Ovary (tissue), 3 donors: ENCODE measurements around the gene VIM.

Experiments used
- CTCF ChIP-seq, 3 donors: fragments of 450-650 bp in 2 of 3; fragments of 200-600 bp in 1 of 3; IDR thresholded peaks; one replicate each; pipeline versions ENCODE4 v1.5.1 to v1.8.0; 2016 to 2022; ENCODE audit warnings: antibody characterized with exemption in 3 of 3, mild to moderate bottlenecking in 1 of 3
- EP300 ChIP-seq: sonication (generic); formaldehyde crosslinking; IDR thresholded peaks from one replicate; pipeline ENCODE4 v1.6.1; 2017; ENCODE audit warnings: antibody characterized with exemption
- donor health status: DM: no; HTN: no; CAD: no.

GRCh38 chr10:17256627-17257026 lies 28.6 kb downstream of the VIM start:
- TF ChIP-seq EP300 = no peak
- no peak for TF ChIP-seq CTCF (IDR thresholded peaks at IDR 0.05)
